SU-DHL-6 (cell line): Measurements from ENCODE around the gene ACO2.

ENCODE experiments used
- CTCF ChIP-seq: fragments of 200-600 bp; sonication (generic); IDR thresholded peaks from one replicate; pipeline ENCODE4 v1.5.1; 2017; ENCODE audit warnings: antibody characterized with exemption, mild to moderate bottlenecking, low read length, moderate library complexity; ENCODE audit not compliant: insufficient read depth, poor library complexity, severe bottlenecking
- EZH2phosphoT487 ChIP-seq: fragments of 200-600 bp; sonication (generic), shearing (Covaris generic); conservative IDR thresholded peaks from 2 replicates; pipeline ENCODE4 v1.6.1; 2018; ENCODE audit warnings: mild to moderate bottlenecking, antibody characterized with exemption, low read length, moderate library complexity, mixed read lengths

- TF ChIP-seq CTCF (no peak), EZH2phosphoT487 (no peak)
Measured at GRCh38 chr22:41491374-41492100, 22.6 kb downstream of the ACO2 start.
